HG03460 (cell line): ENCODE data around the gene SF3B6.

ENCODE experiments used
- ATAC-seq: cut with Tn5 transposase; IDR thresholded peaks from one replicate; pipeline ENCODE4 v1.9.1; 2021; ENCODE audit not compliant: unreplicated experiment

SF3B6 gene

DNA sequence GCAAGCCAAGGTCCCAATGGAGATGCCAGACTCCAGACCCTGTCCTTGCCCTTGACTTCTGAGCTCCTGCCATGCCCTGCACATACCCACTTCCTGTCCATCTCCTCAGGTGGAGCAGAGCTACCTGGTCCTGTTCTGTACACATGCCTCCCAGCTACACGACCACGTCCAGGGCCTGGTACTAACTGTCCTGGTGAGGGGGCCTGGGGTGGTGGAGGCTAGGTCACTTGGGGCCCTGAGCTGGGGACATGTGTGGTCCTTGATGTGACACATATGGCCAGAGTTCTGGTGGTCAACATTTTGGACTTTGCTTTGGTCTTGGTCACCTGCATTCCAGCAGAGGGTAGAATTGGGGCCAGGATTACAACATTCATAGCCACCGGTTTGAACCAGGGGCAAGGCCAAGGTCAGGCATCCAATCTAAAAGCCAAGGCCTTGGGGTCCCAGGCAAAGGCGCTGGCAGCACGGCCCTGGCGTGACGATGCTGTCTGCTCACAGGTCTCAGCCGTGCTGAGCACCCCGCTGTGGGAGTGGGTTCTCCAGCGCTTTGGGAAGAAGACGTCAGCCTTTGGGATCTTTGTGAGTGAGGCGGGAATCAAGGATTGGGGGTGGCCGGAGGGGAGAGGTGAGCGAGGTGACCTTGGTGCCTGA lies 53.7 kb downstream of the SF3B6 start:
- no peak for ATAC-seq

DNA sequence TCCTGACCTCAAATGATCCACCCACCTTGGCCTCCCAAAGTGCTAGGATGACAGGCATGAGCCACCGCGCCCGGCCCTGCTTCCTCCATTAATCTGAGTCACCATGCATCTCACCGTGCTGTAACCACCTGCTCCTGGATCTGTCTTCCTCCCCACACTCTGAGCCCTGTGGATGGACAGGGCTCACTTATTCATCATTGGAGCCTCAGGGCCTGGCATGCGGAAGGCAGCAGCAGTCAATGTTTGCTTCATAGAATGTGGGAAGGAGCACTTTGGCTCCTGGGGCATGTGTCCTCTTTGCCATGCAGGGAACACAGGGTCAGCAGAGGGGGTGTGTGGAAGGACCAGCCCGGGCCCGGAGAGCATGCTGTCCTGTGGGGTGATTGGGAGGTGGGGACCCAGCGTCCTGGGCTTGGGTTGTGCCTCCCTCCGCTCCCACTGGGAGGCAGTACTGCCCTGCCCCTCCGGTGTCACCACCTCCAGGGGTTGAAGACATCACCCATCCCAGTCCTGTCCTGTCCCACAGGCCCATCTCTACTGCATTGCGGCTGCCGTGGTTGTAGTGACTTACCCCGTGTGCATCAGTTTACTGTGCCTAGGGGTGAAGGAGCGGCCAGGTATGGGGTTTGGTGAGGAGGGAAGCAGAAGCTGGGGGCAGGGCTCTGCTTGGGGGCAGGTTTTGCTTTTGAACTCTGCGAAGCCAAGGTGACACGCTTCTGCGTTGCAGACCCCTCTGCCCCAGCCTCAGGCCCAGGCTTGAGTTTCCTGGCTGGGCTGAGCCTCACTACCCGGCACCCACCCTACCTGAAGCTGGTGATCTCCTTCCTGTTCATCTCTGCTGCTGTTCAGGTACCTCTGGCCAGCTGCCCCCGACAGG lies 54.8 kb downstream of the SF3B6 start:
- ATAC-seq, result no peak

DNA sequence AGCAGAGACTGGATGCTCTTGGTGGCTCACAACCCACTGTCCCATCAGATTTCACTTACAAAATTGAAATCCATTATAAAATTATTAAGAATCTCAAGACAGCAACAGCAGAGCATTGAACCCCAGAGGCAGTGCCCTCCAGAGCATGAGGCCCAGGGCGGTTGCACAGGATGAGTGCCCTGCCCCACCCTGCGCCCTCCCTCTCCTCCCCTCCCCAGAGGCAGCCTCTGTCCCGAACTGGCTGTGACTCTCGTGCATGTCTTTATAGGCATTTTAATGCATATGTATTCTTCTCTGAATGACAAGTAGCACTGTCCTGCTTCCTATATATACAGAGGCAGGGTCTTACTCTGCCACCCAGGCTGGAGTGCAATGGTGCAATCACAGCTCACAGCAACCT lies 55.9 kb downstream of the SF3B6 start:
- no peak for ATAC-seq

DNA sequence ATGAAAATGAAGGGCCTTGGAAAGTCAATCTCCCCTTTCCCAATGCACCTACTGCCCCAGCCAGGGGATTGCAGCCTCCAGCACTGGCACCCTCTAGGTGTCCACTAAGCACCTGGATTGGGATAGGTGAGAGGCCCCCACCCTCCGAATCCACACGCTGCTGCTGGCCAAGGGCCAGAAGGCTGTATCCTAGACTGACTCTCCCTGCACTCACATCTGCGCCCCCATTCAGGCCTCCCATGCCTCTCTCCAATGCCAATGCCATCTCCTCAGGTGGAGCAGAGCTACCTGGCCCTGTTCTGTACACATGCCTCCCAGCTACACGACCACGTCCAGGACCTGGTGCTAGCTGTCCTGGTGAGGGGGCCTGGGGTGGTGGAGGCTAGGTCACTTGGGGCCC lies 56.4 kb downstream of the SF3B6 start:
- ATAC-seq, result no peak

DNA sequence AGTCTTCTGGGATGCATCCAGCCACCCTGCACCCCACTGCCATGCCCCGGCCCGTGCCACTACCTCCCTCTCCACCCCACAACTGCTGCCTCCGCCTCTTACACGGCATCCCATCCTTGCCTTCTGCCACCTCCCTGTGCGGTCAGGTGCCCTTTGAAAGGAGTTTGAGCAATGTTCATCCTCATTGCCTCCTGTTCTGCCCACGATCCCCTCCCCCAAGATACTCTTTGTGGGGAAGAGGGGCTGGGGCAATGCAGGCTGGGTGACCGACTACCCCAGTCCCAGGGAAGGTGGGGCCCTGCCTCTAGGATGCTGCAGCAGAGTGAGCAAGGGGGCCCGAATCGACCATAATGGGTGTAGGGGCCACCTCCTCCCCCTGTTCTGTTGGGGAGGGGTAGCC lies 57.9 kb downstream of the SF3B6 start:
- ATAC-seq, result no peak

DNA sequence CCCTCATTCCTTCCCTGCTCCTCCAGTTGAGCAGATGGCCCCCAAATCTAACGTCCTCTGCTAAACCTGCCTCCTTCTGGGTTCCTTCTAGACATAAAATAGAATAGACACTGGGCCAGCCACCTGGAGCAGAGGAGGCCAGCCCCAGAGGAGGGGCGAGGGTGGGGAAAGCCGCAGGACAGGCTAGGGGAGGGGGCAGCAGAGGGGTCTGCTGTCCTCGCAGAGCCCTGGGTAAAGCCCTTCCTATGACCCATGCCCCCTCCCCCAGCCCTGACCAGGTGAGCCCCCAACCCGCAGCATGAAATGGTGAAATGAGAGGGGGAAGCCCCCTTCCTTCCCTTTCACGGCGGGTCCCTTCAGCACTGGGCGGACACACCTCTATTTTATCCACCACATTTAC lies 58.4 kb downstream of the SF3B6 start:
- ATAC-seq, result no peak
